ENCODE measurements around the gene TBC1D17.

Gene TBC1D17

DNA sequence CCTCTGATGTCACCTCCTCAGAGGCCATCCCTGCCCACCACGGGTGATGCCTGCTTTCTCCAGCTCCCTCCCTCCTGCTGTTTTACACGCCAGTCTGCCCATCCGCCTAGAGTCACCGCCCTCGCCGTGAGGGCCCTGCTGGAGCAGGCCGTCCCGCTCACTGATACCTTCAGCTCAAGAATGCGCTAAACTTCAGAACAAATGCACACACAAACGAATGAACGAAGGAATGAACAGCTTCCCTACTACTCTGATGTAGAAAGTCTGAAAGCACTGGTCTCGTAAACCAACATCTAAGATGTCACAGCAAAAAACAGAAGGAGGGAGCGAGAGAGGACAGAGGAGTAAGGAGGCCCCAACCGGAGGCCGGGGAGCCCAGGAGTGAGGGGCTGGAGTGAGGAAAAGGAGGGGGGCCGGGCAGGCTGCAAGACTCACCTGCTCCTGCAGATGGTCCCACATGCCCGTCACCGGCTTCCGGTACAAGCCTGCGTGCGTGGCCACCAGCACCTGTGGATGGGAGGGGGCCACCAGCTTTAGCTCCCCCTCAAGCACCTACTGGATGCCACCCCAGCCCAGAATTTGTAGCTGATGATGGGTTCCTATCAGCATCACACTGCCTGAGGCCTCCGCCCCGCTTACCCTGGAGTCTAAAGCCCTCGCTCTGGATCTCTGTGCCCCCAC lies 14.1 kb upstream of the TBC1D17 start:
- H3K9me3 ChIP-seq (ENCODE audit: insufficient read depth, low read depth, low read length), result no peaks in the 10 kb centered on the region
- H3K36me3 ChIP-seq (ENCODE audit: insufficient read depth, low read length), result peaks cover 40% of the 10 kb centered on the region; the same call in 1 of the 2 replicates
- peaks cover 24% of the 10 kb centered on the region for H3K4me1 ChIP-seq (ENCODE audit: insufficient read depth, low read length, poor library complexity, severe bottlenecking)
- peaks cover 54% of the 10 kb centered on the region for H4K20me1 ChIP-seq (ENCODE audit: insufficient read depth, low read length, poor library complexity, severe bottlenecking)
- H3K79me2 ChIP-seq (ENCODE audit: insufficient read depth, low read length), result peaks cover 40% of the 10 kb centered on the region
- H3K9me2 ChIP-seq (replicated peaks; ENCODE audit: low read depth, low read length), result no peaks in the 10 kb centered on the region
- no peak overlapping the region for H3K4me3 ChIP-seq (ENCODE audit: low read length, poor library complexity, severe bottlenecking)
- no peak overlapping the region for H2AFZ ChIP-seq (ENCODE audit: low read length)
- no peaks in the 10 kb centered on the region for H3F3A ChIP-seq (ENCODE audit: low read depth)
- no peaks in the 10 kb centered on the region for H3K27me3 ChIP-seq (ENCODE audit: insufficient read depth, low read length, poor library complexity, severe bottlenecking)
- H3K9ac ChIP-seq (ENCODE audit: low read depth, low read length, poor library complexity, severe bottlenecking), result no peak overlapping the region
- H3K4me2 ChIP-seq (ENCODE audit: low read depth, low read length, poor library complexity, severe bottlenecking), result no peak overlapping the region
- TF ChIP-seq, protein P1, sequence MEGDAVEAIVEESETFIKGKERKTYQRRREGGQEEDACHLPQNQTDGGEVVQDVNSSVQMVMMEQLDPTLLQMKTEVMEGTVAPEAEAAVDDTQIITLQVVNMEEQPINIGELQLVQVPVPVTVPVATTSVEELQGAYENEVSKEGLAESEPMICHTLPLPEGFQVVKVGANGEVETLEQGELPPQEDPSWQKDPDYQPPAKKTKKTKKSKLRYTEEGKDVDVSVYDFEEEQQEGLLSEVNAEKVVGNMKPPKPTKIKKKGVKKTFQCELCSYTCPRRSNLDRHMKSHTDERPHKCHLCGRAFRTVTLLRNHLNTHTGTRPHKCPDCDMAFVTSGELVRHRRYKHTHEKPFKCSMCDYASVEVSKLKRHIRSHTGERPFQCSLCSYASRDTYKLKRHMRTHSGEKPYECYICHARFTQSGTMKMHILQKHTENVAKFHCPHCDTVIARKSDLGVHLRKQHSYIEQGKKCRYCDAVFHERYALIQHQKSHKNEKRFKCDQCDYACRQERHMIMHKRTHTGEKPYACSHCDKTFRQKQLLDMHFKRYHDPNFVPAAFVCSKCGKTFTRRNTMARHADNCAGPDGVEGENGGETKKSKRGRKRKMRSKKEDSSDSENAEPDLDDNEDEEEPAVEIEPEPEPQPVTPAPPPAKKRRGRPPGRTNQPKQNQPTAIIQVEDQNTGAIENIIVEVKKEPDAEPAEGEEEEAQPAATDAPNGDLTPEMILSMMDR (conservative IDR thresholded peaks at IDR 0.05; ENCODE audit: low read length), result no peak
- TF ChIP-seq EZH2phosphoT487 (IDR thresholded peaks at IDR 0.05; ENCODE audit: borderline replicate concordance), result no peak

DNA sequence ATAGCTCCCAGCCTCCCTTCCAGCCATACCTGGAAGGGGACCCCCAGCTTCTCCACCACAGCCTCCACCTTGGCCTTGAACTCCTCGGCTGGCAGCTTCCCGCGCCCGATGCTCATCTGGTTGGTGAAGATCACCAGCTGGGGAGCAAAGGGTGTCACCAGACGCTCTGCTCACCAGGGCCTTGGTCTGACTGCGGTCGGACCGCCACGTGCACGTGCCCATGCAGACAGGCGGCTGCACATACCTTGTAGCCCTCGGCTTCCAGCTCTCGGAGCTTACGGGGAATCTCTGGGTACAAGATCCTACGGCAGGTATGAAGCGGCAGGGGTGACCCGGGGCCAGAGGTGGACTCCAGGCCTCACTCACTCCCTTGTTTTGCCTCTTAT lies 13.6 kb upstream of the TBC1D17 start:
- Histone ChIP-seq H3K9ac (ENCODE audit: low read depth, low read length, poor library complexity, severe bottlenecking) (no peak overlapping the region), H3K36me3 (ENCODE audit: insufficient read depth, low read length) (peaks cover 35% of the 10 kb centered on the region; the same call in 1 of the 2 replicates)

DNA sequence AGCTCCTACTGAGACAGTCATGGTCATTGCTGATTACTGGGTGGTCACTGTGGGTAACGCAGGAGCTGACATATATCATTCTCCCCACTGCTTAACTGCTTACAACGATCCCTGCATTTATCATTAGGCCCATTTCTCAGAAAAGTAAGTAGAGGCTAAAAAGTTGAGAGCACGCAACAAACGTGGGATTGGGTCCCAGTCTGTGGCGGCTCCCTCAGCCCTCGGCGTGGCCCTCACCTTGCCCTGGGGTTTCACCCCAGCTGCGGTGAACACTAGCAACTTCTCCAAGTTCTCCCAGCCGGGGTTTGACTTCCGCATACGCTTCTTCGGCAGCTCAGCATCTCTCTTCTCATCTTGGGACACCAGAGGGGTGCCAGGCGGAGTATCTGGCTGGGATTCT lies 12.6 kb upstream of the TBC1D17 start:
- Histone ChIP-seq H3K4me1 (ENCODE audit: insufficient read depth, low read length, poor library complexity, severe bottlenecking) (peaks cover 33% of the 10 kb centered on the region), H3F3A (ENCODE audit: low read depth) (no peaks in the 10 kb centered on the region), H2AFZ (ENCODE audit: low read length) (no peak overlapping the region), H3K9me2 (replicated peaks; ENCODE audit: low read depth, low read length) (no peaks in the 10 kb centered on the region), H3K9ac (ENCODE audit: low read depth, low read length, poor library complexity, severe bottlenecking) (no peak overlapping the region), H3K79me2 (ENCODE audit: insufficient read depth, low read length) (peaks cover 40% of the 10 kb centered on the region), H3K9me3 (ENCODE audit: insufficient read depth, low read depth, low read length) (no peaks in the 10 kb centered on the region), H4K20me1 (ENCODE audit: insufficient read depth, low read length, poor library complexity, severe bottlenecking) (peaks cover 54% of the 10 kb centered on the region), H3K27me3 (ENCODE audit: insufficient read depth, low read length, poor library complexity, severe bottlenecking) (no peaks in the 10 kb centered on the region), H3K36me3 (ENCODE audit: insufficient read depth, low read length) (peaks cover 29% of the 10 kb centered on the region; the same call in 1 of the 2 replicates), H3K4me3 (ENCODE audit: low read length, poor library complexity, severe bottlenecking) (peak overlapping the region; percentile 98), H3K4me2 (ENCODE audit: low read depth, low read length, poor library complexity, severe bottlenecking) (peak overlapping the region; percentile 98)
- no peak for TF ChIP-seq EZH2phosphoT487 (IDR thresholded peaks at IDR 0.05; ENCODE audit: borderline replicate concordance)
- TF ChIP-seq, protein P1 (conservative IDR thresholded peaks at IDR 0.05; ENCODE audit: low read length), result no peak

More for the DNA sequence above, 13.6 kb upstream of the TBC1D17 start:
- no peak overlapping the region for H3K4me3 ChIP-seq (ENCODE audit: low read length, poor library complexity, severe bottlenecking)
- H4K20me1 ChIP-seq (ENCODE audit: insufficient read depth, low read length, poor library complexity, severe bottlenecking), result peaks cover 54% of the 10 kb centered on the region
- H3K9me3 ChIP-seq (ENCODE audit: insufficient read depth, low read depth, low read length), result no peaks in the 10 kb centered on the region
- no peaks in the 10 kb centered on the region for H3F3A ChIP-seq (ENCODE audit: low read depth)
- H3K4me1 ChIP-seq (ENCODE audit: insufficient read depth, low read length, poor library complexity, severe bottlenecking), result peaks cover 30% of the 10 kb centered on the region
- H3K4me2 ChIP-seq (ENCODE audit: low read depth, low read length, poor library complexity, severe bottlenecking), result no peak overlapping the region
- H2AFZ ChIP-seq (ENCODE audit: low read length), result no peak overlapping the region
- peaks cover 40% of the 10 kb centered on the region for H3K79me2 ChIP-seq (ENCODE audit: insufficient read depth, low read length)
- no peaks in the 10 kb centered on the region for H3K27me3 ChIP-seq (ENCODE audit: insufficient read depth, low read length, poor library complexity, severe bottlenecking)
- H3K9me2 ChIP-seq (replicated peaks; ENCODE audit: low read depth, low read length), result no peaks in the 10 kb centered on the region
- TF ChIP-seq, protein P1 (conservative IDR thresholded peaks at IDR 0.05; ENCODE audit: low read length), result no peak
- no peak for TF ChIP-seq EZH2phosphoT487 (IDR thresholded peaks at IDR 0.05; ENCODE audit: borderline replicate concordance)

Data from Loucy (cell line).